ENCODE data around the gene SPTBN1.

The SPTBN1 gene

GRCh38 chr2:54640834-54641540, 184.9 kb downstream of the SPTBN1 start:
- Histone ChIP-seq H3K27me3 (ENCODE audit: control insufficient read depth in 2 of 2, insufficient read depth in 2 of 2, low read length in 2 of 2) (no peaks in the 10 kb centered on the region), H3K9ac (ENCODE audit: low read depth in 1 of 2, low read length in 2 of 2) (no peak overlapping the region), H3K4me1 (ENCODE audit: control insufficient read depth in 2 of 2, insufficient read depth in 2 of 2, low read length in 2 of 2) (no peaks in the 10 kb centered on the region), H3K9me3 (ENCODE audit: control insufficient read depth in 2 of 2, low read length in 2 of 2) (no peaks in the 10 kb centered on the region), H3K36me3 (ENCODE audit: control insufficient read depth in 2 of 2, insufficient read depth in 2 of 2, low read length in 2 of 2) (peaks cover 76 to 81% of the 10 kb centered on the region in 2 donors), H3K27ac (ENCODE audit: low read depth in 2 of 2, low read length in 2 of 2) (no peak overlapping the region), H3K4me3 (ENCODE audit: low read length in 2 of 2) (no peak overlapping the region)

GRCh38 chr2:54641988-54642387, 185.9 kb downstream of the SPTBN1 start:
- no peaks in the 10 kb centered on the region for H3K27me3 ChIP-seq (ENCODE audit: control insufficient read depth in 2 of 2, insufficient read depth in 2 of 2, low read length in 2 of 2)
- H3K4me1 ChIP-seq (ENCODE audit: control insufficient read depth in 2 of 2, insufficient read depth in 2 of 2, low read length in 2 of 2) = no peaks in the 10 kb centered on the region
- no peaks in the 10 kb centered on the region for H3K9me3 ChIP-seq (ENCODE audit: control insufficient read depth in 2 of 2, low read length in 2 of 2)
- H3K4me3 ChIP-seq (ENCODE audit: low read length in 2 of 2) = no peak overlapping the region
- peaks cover 82 to 83% of the 10 kb centered on the region in 2 donors for H3K36me3 ChIP-seq (ENCODE audit: control insufficient read depth in 2 of 2, insufficient read depth in 2 of 2, low read length in 2 of 2)
- H3K27ac ChIP-seq (ENCODE audit: low read depth in 2 of 2, low read length in 2 of 2) = no peak overlapping the region
- no peak overlapping the region for H3K9ac ChIP-seq (ENCODE audit: low read depth in 1 of 2, low read length in 2 of 2)

GRCh38 chr2:54642677-54643430, 186.7 kb downstream of the SPTBN1 start:
- peaks cover 85 to 88% of the 10 kb centered on the region in 2 donors for H3K36me3 ChIP-seq (ENCODE audit: control insufficient read depth in 2 of 2, insufficient read depth in 2 of 2, low read length in 2 of 2)

GRCh38 chr2:54644236-54644635, 188.1 kb downstream of the SPTBN1 start:
- Histone ChIP-seq H3K27me3 (ENCODE audit: control insufficient read depth in 2 of 2, insufficient read depth in 2 of 2, low read length in 2 of 2) (no peaks in the 10 kb centered on the region), H3K36me3 (ENCODE audit: control insufficient read depth in 2 of 2, insufficient read depth in 2 of 2, low read length in 2 of 2) (peaks cover 85 to 88% of the 10 kb centered on the region in 2 donors), H3K9ac (ENCODE audit: low read depth in 1 of 2, low read length in 2 of 2) (no peak overlapping the region), H3K27ac (ENCODE audit: low read depth in 2 of 2, low read length in 2 of 2) (no peak overlapping the region), H3K4me1 (ENCODE audit: control insufficient read depth in 2 of 2, insufficient read depth in 2 of 2, low read length in 2 of 2) (no peaks in the 10 kb centered on the region), H3K9me3 (ENCODE audit: control insufficient read depth in 2 of 2, low read length in 2 of 2) (no peaks in the 10 kb centered on the region), H3K4me3 (ENCODE audit: low read length in 2 of 2) (no peak overlapping the region)

More at GRCh38 chr2:54642677-54643430, 186.7 kb downstream of the SPTBN1 start:
- H3K9ac ChIP-seq (ENCODE audit: low read depth in 1 of 2, low read length in 2 of 2) = no peak overlapping the region
- no peaks in the 10 kb centered on the region for H3K4me1 ChIP-seq (ENCODE audit: control insufficient read depth in 2 of 2, insufficient read depth in 2 of 2, low read length in 2 of 2)
- no peak overlapping the region for H3K4me3 ChIP-seq (ENCODE audit: low read length in 2 of 2)
- H3K27me3 ChIP-seq (ENCODE audit: control insufficient read depth in 2 of 2, insufficient read depth in 2 of 2, low read length in 2 of 2) = no peaks in the 10 kb centered on the region
- H3K9me3 ChIP-seq (ENCODE audit: control insufficient read depth in 2 of 2, low read length in 2 of 2) = no peaks in the 10 kb centered on the region
- H3K27ac ChIP-seq (ENCODE audit: low read depth in 2 of 2, low read length in 2 of 2) = no peak overlapping the region

- H3K36me3 ChIP-seq (ENCODE audit: control insufficient read depth in 2 of 2, insufficient read depth in 2 of 2, low read length in 2 of 2) = peaks cover 88 to 93% of the 10 kb centered on the region in 2 donors
- H3K9ac ChIP-seq (ENCODE audit: low read depth in 1 of 2, low read length in 2 of 2) = no peak overlapping the region
- no peak overlapping the region for H3K4me3 ChIP-seq (ENCODE audit: low read length in 2 of 2)
- H3K27ac ChIP-seq (ENCODE audit: low read depth in 2 of 2, low read length in 2 of 2) = no peak overlapping the region
- no peaks in the 10 kb centered on the region for H3K9me3 ChIP-seq (ENCODE audit: control insufficient read depth in 2 of 2, low read length in 2 of 2)
- H3K27me3 ChIP-seq (ENCODE audit: control insufficient read depth in 2 of 2, insufficient read depth in 2 of 2, low read length in 2 of 2) = no peaks in the 10 kb centered on the region
- H3K4me1 ChIP-seq (ENCODE audit: control insufficient read depth in 2 of 2, insufficient read depth in 2 of 2, low read length in 2 of 2) = no peaks in the 10 kb centered on the region
These were observed 190.2 kb downstream of the SPTBN1 start for GRCh38 chr2:54646170-54646927.

- Histone ChIP-seq H3K9me3 (ENCODE audit: control insufficient read depth in 2 of 2, low read length in 2 of 2) (no peaks in the 10 kb centered on the region), H3K36me3 (ENCODE audit: control insufficient read depth in 2 of 2, insufficient read depth in 2 of 2, low read length in 2 of 2) (peaks cover 93 to 97% of the 10 kb centered on the region in 2 donors), H3K9ac (ENCODE audit: low read depth in 1 of 2, low read length in 2 of 2) (no peak overlapping the region), H3K4me3 (ENCODE audit: low read length in 2 of 2) (no peak overlapping the region), H3K27ac (ENCODE audit: low read depth in 2 of 2, low read length in 2 of 2) (no peak overlapping the region), H3K4me1 (ENCODE audit: control insufficient read depth in 2 of 2, insufficient read depth in 2 of 2, low read length in 2 of 2) (no peaks in the 10 kb centered on the region), H3K27me3 (ENCODE audit: control insufficient read depth in 2 of 2, insufficient read depth in 2 of 2, low read length in 2 of 2) (no peaks in the 10 kb centered on the region)
These were observed 192.1 kb downstream of the SPTBN1 start for GRCh38 chr2:54648256-54648655.

- peaks cover 99% of the 10 kb centered on the region in 2 donors for H3K36me3 ChIP-seq (ENCODE audit: control insufficient read depth in 2 of 2, insufficient read depth in 2 of 2, low read length in 2 of 2)
- H3K9me3 ChIP-seq (ENCODE audit: control insufficient read depth in 2 of 2, low read length in 2 of 2) = no peaks in the 10 kb centered on the region
- H3K27ac ChIP-seq (ENCODE audit: low read depth in 2 of 2, low read length in 2 of 2) = no peak overlapping the region
- H3K27me3 ChIP-seq (ENCODE audit: control insufficient read depth in 2 of 2, insufficient read depth in 2 of 2, low read length in 2 of 2) = no peaks in the 10 kb centered on the region
- H3K9ac ChIP-seq (ENCODE audit: low read depth in 1 of 2, low read length in 2 of 2) = no peak overlapping the region
- no peak overlapping the region for H3K4me3 ChIP-seq (ENCODE audit: low read length in 2 of 2)
- H3K4me1 ChIP-seq (ENCODE audit: control insufficient read depth in 2 of 2, insufficient read depth in 2 of 2, low read length in 2 of 2) = no peaks in the 10 kb centered on the region
These were observed 193.1 kb downstream of the SPTBN1 start for GRCh38 chr2:54649191-54649590.

- H3K36me3 ChIP-seq (ENCODE audit: control insufficient read depth in 2 of 2, insufficient read depth in 2 of 2, low read length in 2 of 2) = peaks cover 99% of the 10 kb centered on the region in 2 donors
- no peaks in the 10 kb centered on the region for H3K9me3 ChIP-seq (ENCODE audit: control insufficient read depth in 2 of 2, low read length in 2 of 2)
- H3K4me3 ChIP-seq (ENCODE audit: low read length in 2 of 2) = no peak overlapping the region
- no peaks in the 10 kb centered on the region for H3K27me3 ChIP-seq (ENCODE audit: control insufficient read depth in 2 of 2, insufficient read depth in 2 of 2, low read length in 2 of 2)
- no peak overlapping the region for H3K27ac ChIP-seq (ENCODE audit: low read depth in 2 of 2, low read length in 2 of 2)
- no peaks in the 10 kb centered on the region for H3K4me1 ChIP-seq (ENCODE audit: control insufficient read depth in 2 of 2, insufficient read depth in 2 of 2, low read length in 2 of 2)
- no peak overlapping the region for H3K9ac ChIP-seq (ENCODE audit: low read depth in 1 of 2, low read length in 2 of 2)
These were observed 193.5 kb downstream of the SPTBN1 start for GRCh38 chr2:54649633-54650032.

- H3K36me3 ChIP-seq (ENCODE audit: control insufficient read depth in 2 of 2, insufficient read depth in 2 of 2, low read length in 2 of 2) = peaks cover 99 to 100% of the 10 kb centered on the region in 2 donors
- no peak overlapping the region for H3K27ac ChIP-seq (ENCODE audit: low read depth in 2 of 2, low read length in 2 of 2)
- H3K4me3 ChIP-seq (ENCODE audit: low read length in 2 of 2) = no peak overlapping the region
- no peak overlapping the region for H3K9ac ChIP-seq (ENCODE audit: low read depth in 1 of 2, low read length in 2 of 2)
- no peaks in the 10 kb centered on the region for H3K27me3 ChIP-seq (ENCODE audit: control insufficient read depth in 2 of 2, insufficient read depth in 2 of 2, low read length in 2 of 2)
- H3K4me1 ChIP-seq (ENCODE audit: control insufficient read depth in 2 of 2, insufficient read depth in 2 of 2, low read length in 2 of 2) = no peaks in the 10 kb centered on the region
- H3K9me3 ChIP-seq (ENCODE audit: control insufficient read depth in 2 of 2, low read length in 2 of 2) = no peaks in the 10 kb centered on the region
These were observed 194.5 kb downstream of the SPTBN1 start for GRCh38 chr2:54650612-54651011.

- Histone ChIP-seq H3K4me3 (ENCODE audit: low read length in 2 of 2) (no peak overlapping the region), H3K36me3 (ENCODE audit: control insufficient read depth in 2 of 2, insufficient read depth in 2 of 2, low read length in 2 of 2) (peaks cover 98 to 99% of the 10 kb centered on the region in 2 donors), H3K27me3 (ENCODE audit: control insufficient read depth in 2 of 2, insufficient read depth in 2 of 2, low read length in 2 of 2) (no peaks in the 10 kb centered on the region), H3K9me3 (ENCODE audit: control insufficient read depth in 2 of 2, low read length in 2 of 2) (no peaks in the 10 kb centered on the region), H3K9ac (ENCODE audit: low read depth in 1 of 2, low read length in 2 of 2) (no peak overlapping the region), H3K27ac (ENCODE audit: low read depth in 2 of 2, low read length in 2 of 2) (no peak overlapping the region), H3K4me1 (ENCODE audit: control insufficient read depth in 2 of 2, insufficient read depth in 2 of 2, low read length in 2 of 2) (no peaks in the 10 kb centered on the region)
These were observed 195.2 kb downstream of the SPTBN1 start for GRCh38 chr2:54651291-54651690.

Data from mucosa of rectum (tissue), 2 donors.